ENCODE results near the gene PPP4R3A.
"Not testable (repeated sequence)": the region's sequence is repeated elsewhere in the genome, so short reads cannot be mapped to it uniquely, and the experiment has no call there.

Gene PPP4R3A

DNA sequence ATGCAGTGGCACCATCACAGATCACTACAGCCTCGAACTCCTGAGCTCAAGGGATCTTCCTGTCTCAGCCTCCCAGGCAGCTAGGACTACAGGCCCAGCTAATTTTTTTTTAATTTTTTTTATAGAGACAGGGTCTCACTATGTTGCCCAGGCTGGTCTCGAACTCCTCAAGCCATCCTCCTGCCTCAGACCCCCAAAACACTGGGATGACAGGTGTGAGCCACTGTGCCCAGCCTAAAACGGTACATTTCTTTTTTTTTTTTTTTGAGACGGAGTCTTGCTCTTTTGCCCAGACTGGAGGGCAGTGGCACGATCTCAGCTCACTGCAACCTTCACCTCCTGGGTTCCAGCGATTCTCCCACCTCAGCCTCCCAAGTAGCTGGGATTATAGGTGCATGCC is 100.9 kb downstream of the PPP4R3A start:
- DNase-seq (ENCODE audit: low spot score), result not testable (repeated sequence)

All from hematopoietic multipotent progenitor cell treated with erythropoietin and hydrocortisone succinate and interleukin-3 and kit ligand, for 15 days (in vitro differentiated cells).